Mucosa of gallbladder (tissue), 1 donor: ENCODE results near the gene TMPRSS6. TPM values are rescaled to one million over a fixed set of nuclear protein-coding genes. Genes with fewer than 3 reads are reported as not detected.

Experiments
- DNase-seq: peaks from one replicate; pipeline ENCODE4 v3.0.0-alpha.2; 2020; ENCODE audit warnings: low spot score
- total RNA-seq: library from RNA; stranded (reverse); gene quantifications from one replicate; pipeline ENCODE4 v1.2.1, GENCODE V29; 2021
- donor health status: DM: no; HTN: no; CAD: no.

The TMPRSS6 gene
- total RNA-seq, 1 donor from 2014 or later: 9.2 TPM

DNA sequence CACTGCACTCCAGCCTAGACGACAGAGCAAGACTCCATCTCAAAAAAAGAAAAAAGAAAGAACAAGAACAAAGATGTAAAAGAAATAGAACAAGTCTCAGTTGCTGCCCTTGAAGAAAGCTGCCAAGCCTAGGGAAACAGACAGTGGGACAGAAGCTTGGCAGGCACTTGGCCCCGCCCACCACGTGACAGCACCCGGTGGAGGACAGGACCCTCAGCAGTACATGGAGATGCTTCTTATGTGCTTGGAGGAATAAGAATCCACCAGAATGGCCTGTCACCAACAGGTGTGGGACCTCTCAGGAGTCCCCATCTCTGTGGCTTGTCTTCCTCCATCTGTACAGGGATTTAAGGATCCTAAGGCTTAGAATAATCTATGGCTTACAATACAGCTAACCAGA, 7.6 kb upstream of the TMPRSS6 start:
- DNase-seq: no peak

DNA sequence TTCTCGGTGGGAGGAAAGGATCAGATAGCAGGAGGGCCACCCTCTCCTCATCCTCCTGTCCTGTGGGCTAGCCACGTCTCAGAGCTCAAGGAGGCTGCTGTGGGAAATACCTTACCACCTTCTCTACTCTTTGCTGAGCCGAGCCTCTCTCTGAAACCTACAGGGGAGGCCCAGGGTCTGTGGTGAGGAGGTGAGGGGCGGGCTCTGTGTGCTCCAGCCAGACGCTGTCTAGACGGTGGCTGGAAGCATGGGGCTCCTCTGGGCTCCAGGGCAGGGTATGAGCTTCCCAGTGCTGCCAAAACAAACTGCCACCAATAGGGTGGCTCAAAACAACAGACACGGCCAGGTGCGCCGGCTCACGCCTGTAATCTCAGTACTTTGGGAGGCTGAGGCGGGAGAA, 5.5 kb upstream of the TMPRSS6 start:
- no peak for DNase-seq

DNA sequence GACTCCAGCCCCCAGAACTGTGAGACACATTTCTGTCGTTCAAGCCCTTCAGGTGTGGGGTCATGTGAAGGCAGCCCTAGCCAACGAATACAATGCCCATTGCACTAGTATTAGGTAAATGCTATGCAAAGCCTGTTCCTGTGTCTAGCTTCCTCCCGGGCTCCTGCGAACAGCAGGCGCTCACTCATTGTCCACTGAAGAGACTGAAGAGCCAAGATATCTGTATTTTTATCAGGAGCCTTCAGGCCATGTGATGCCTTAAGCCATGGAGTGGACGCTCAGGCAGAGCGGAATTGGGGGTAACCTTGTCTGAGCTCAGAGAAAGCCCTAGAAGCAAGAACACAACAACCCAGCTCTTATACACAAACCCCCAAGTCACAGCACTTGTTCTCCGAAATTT, 4.2 kb upstream of the TMPRSS6 start:
- DNase-seq: no peak

DNA sequence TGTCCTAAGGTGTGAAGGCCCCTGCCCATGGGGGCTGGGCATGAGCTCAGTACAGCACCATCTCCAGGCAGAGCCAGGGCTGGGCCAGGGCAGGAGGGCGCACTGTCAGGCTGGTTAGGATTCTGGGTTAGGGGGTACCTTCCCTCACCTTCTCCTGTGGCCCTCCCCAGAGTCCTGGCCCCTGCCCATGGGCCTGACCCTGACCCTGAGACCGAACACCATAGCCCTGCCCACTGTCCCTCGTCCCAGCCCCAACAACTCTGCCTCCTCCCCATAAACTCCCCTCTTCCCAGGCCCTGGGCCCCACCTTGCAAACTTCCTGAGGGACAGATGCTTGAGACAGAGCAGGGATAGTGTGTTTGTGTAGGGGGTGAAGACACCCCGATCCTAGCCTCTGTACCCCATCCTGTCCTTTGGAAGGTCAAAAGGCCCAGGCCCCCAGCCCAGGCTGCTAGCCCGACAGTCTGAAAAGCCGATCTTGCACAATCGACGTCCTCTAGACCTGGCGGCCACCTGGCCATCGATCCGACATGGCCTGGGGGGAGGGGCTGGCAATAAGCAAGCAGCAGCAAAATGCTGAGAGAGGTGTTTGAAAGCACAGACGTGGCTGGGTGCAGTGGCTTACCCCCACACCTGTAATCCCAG, 2.7 kb upstream of the TMPRSS6 start:
- peak; percentile 64 for DNase-seq

DNA sequence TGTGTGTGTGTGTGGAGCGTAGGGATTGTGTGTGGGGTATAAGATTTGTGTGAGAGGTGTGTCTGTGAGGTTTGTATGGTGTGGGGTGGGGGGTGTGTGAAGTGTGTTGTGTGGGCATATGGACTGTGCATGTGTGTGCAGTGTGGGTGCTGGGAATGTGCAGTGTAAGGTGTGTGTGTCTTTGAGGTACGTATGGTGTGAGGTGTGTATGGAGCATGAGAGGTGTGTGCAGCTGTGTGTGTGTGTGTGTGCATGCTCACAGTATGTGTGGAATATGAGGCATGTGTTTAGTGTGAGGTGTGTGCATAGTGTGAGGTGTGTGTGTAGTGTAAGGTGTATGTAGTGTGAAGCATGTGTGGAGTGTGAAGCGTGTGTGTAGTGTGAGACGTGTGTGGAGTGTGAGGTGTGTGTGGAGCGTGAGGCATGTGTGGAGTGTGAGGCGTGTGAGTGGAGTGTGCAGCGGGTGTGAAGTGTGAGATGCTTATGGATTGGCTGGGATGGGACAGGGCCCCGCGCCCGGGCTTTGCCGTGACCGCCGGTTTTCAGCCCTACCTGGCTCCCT, 1.7 kb upstream of the TMPRSS6 start:
- no peak for DNase-seq

DNA sequence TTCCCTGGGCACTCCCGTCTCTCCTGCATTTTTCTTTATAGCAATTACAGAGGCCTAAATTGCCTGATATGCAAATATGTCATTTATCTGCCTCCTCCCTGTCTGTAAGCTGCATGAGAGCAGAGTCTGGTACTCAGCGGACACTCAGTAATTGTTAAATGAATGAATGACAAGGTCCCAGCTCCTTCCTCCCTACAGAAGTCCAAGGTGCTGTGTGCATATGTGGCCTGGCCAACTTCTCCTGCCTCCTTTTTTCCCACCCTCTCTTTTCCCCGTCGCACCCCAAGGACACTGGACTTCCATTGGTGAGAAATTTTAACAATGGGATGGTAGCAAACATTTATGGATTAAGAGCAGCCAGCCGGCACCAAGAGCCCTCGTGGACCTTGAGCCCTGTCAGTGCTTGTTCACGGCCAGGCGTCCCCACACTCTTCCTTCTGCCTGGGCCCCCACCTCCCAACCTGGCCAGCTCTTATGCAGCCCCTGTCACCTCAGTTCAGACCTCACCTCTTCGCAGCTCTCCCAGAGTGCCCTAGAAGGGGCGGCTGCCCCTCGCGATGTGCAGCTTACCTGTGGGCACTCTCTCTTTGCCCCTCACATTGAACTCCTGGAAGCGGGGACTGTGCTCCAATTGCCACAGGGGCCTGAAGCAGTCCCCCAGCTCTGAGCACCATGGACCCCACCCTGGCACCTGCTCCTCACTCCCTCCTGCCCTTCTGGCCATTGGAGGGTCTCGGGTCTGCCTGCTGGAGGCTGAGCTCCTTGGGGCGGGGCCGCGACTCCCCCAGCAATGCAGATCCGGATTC, 1.5 kb downstream of the TMPRSS6 start:
- no peak for DNase-seq

DNA sequence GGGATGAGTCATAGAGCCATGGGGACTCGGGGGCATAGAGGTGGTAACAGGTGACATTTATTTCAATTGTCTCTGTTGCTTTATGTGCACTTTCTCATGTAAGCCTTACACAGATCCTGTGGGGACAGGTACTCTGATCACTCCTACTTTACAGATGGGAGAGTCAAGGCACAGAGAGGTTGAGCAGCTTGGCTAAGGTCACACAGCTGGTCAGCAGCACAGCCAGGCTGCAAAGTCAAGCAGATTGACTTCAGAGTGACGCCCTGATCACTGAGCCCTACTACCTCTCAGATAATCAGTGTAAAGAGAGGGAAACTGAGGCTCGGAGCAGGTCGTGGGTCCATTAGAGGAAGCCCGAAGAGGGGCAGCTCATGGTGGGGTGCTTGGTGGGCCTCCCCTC, 3.5 kb downstream of the TMPRSS6 start:
- no peak for DNase-seq

DNA sequence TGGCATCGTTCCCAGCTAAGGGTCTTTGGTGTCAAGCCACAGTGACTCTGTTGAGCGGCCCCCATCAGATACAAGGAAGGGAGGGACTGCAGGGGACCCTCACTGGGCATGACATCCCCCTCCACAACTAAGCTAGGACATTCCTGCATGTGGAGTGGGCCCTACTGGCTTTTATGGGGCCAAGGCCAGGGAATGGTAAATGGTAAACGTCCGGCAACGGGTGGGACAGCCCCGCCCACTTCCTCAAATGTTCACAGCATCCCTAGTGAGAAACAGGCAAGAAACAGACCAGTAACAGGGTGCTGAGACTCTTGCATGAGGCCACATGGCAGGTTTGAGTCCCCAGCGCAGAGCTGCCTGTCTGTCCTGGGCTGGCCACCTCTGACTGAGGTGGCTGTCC, 4.4 kb downstream of the TMPRSS6 start:
- no peak for DNase-seq

DNA sequence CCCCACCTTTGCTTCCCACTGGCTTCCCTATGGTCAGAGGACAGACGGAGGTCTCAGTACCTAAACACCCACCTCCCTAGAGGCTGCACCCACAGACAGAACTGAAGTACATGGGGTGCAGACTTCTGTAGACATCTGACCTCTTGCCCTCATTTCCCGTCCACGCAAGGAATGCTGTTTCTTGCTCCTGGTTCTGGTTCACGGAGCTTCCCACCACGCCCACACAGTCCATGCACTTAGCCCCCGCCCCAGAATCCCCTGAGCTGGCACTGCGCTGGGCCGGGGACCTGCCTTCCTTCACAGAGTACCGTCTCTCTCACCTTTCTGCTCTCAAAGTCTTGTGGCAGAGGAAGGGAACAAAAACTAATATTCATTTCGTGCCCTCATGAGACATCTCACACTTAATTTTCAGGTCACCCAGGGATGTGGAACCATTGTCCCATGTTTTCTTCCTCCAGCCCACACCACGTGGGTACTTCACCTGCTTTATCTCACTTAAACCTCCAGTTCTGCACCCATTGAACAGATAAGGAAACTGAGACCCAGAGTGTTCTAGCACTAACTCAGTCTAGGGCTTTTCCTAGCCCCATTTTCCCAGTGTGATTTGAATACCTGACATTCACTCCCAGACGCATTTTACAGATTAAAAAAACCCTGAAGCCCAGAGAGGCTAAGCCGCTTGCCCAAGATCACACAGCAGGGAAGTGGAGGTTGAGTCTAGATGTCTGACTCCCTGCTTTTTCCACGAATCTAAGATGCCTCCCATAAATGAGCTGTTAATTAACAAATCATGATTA, 5.7 kb downstream of the TMPRSS6 start:
- DNase-seq: no peak

DNA sequence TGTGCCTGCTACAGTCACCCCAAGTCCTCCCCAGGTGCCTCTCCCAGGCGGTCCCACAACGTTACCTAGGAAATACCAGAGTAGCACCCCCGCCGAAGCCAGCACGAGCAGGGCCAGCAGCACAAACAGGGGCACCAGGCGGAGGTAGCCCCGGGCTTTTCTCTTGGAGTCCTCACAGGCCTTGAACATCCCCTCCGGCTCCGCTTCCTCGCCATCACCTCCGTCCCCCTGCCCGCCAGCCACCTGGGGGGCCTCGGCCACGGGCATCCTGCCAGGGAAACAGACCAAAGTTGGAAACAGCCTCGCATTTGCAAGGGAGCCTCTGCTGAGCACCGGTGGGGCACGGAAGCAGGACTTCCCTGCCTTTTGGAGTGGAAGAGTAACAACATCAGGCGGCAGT, 6.4 kb downstream of the TMPRSS6 start:
- no peak for DNase-seq

DNA sequence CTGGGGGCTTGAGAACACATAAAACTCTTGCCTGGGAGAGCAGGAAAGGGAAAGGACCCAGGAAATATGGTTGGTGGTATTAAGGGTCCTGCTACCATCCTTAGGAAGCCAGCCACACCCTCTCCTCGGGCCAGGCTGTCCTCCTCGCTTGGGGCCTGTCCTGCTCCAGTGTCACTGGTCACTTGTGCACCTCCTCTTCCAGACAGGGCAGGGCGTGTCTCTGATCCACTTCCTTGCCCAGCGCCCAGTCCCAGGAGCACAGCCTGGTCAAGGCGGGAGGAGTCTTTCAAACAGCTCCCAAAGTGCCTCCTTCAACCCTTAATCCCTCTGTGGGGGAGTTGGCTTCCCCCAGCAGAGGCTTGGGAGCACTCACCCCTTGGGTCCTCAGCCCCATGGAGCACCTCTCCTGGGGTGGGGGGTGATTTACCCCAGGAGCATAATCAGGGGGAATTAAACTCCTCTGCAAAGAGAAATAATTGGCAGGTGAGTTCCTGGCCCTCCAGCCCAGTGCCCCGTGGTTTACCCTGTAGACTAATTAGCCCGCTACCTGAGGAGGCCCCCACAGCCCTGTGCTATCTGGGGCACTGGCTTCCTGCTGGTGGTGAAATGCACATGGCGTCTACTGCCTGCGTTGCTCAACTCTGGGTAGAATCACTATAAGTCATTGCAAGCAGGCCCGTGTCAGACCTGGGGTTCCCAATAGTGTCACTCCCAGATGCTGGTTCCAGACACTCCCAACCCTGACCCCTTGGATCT, 8.0 kb downstream of the TMPRSS6 start:
- DNase-seq: no peak

DNA sequence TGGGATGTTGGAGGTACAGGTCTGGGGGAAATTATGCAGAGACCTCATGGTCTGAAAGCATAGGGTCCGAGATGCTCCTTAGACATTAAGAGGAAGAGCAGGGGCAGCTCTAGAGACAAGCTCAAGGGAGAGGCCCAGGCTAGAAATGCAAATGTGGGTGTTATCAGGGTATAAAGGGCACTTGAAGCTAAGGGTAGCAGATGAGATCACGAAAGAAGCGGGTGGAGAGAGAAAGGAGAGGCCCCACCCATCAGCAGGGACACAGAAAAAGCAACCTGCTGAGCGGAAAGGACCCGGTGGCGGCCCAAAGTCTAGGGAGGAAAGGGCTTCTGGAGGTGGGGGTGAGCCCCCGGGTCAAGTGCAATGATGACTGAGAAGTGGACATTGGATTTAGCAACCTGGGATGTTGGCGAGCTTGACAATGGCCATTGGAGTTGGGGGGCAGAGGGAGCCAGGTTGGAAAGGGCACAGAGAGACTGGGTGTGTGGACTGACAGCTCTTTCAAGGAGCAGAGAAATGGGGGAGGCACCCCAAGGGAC, 8.9 kb downstream of the TMPRSS6 start:
- DNase-seq: no peak

DNA sequence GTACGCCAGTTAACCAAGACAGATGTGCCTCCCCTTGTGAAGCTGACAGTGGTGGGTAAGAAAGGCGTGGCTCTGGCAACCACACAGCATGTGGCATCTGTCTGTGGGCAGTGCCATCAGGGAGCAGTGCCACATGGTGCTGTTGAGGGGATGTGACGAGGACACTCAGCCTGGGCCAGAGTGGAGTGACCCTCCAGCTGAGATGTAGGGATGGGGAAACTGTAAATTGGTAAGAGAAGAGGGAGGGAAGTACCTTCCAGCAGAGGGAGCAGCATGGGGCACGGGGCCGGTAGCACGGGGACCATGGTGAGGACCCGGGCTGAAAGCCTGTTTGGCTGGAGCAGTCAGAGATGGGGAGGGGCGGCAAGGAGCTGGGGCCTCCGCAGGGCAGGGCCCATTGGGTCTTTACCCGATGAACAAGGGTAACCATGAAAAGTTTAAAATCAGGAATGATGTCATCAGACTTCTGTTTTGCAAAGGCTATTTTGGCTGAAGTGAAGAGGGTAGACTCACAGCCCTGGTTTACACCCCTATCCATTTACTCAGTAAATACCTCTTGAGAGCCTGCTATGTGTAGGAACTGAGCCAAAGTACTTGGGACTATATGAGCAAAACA, 10.4 kb downstream of the TMPRSS6 start:
- DNase-seq: no peak

DNA sequence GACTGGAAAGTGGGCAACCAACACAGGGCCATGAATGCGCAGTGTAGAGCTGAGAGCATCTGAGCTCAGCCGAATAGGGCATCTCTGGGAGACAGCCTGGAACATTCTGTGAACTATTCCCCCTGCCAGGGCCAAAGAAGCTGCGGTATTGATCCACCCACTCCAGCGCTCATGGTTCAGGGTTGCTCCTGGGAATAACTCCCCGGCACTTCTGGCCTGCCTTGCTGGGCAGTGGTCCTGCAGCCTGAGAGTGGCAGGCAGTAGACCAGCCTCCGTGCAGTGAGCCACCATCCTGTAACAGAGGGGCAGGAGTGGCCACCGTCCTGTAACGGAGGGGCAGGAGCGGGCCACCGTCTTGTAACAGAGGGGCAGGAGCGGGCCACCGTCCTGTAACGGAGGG, 12.2 kb downstream of the TMPRSS6 start:
- no peak for DNase-seq

DNA sequence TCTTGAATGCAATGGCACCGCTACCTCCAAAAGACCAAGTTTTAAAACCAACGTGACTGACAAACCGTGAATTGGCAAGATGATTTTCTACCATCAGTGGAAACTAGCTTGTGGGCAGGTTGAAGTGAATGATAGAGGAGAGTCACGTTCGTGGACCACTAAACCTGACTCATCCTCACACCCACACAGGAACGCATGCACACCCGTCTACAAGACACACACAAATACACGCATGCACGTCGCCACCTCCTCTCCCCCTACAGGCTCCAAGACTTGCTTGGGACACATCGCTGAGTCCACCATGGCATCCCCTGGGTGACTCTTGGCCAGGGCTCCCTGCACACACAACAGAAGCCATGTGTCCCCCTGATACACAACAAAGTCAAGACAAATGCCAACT, 14.4 kb downstream of the TMPRSS6 start:
- DNase-seq: no peak

DNA sequence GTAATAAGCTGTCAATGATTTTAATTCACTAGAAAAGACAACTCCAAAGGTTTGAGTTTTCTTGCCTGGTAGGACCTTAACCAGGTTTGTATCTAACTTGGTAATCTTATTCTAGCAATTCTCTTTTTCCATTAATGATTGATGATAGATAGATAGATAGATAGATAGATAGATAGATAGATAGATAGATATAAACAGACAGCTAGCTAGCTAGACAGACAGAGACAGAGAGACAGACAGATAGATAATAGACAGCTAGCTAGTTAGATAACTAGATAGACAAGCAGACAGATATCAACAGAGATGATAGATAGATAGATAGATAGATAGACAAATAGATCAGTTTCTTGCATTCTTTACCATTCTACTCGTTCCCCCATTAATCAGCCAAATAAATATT, 15.3 kb downstream of the TMPRSS6 start:
- DNase-seq: no peak

DNA sequence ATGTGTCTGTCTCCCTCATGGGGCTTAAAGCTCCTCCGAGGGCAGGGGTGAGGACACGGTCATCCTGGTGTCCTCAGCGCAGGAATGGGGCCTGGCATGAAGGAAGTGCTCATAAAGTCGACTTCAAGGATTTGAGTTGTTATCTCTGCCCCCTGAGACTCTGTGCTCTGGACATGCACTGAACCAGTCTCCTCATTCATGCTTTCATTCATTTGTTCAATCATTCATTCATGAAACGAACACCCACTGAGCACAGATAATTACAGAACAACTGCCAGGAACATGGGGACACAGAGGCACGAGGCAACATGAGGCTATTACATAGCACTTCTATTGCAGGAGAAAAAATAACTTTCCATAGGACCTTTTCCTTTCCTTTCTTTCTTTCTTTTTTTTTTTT, 16.5 kb downstream of the TMPRSS6 start:
- DNase-seq: no peak

DNA sequence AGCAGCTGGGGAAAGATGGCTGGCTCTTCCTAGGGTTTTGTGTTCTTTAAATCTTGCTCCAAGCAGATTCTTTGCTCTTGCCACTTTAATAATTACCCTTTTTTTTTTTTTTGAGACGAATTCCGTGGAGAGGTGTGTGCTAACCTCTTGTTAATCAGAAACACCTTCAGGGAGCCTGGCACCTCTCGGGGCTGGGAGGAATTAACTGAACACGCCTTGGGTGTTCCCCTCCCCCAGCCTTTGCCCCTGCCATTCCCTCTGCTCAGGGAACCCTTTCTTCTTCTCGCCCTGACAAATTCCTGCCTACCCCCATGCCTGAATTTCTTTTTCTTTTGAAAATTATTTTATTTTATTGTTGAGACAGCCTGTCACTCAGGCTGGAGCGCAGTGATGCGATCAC, 17.5 kb downstream of the TMPRSS6 start:
- peak; percentile 59 for DNase-seq

DNA sequence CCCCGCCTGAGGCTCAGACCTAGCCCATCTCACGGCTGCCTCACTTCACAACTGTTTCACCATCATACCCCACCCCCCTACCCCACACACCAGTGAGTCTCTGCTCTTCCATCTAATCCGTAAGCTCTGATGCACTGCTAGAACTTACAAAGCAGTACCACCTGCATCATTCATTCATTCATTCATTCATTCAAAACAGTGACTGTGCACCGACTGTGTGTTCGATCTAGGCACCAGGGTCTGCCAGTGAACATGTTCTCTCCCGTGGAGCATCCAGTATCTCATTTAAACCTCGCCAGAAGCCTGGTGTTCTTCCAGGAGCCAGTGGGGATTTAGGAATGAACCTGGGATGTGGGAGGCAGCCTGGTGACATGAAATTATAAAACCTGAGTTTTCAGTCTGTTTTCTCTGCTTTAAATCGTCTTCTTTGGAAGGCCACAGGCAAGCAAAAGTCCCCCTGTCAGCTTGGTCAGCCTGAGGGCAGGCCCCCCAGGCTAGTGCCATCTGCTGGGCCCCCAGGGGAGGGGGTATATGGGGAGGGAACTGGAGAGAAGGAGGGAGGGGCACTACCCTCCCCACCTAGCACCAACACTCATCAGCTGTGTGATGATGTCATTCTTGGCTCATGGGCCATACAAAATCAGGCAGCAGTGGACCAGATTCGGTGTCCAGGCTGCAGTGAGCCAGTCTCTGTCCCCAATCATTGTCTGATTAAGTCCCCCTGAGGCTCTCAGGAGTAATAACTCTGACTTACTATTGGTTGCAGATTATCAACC, 18.4 kb downstream of the TMPRSS6 start:
- no peak for DNase-seq

DNA sequence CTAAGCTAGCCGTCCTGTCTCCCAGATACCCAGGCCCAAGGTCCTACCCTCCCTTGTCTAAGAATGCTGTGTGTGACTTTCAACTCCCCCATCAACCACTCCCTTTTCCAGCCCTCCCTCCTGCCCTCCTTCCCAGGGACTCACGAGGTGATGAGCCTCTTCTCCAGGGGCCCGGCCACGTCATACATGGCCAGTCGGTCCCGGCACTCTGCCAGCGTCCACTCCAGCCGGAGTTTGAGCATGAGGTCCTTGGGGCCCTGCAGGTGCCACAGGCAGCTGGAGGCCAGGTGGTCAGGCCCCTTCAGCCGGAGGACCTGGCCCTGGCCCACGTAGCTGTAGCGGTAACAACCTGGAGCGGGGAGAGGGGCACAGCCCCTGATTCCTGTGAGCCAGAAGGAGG, 20.1 kb downstream of the TMPRSS6 start:
- DNase-seq: no peak
